Activated naive CD4-positive, alpha-beta T cell treated with anti-CD3 and anti-CD28 coated beads, Interleukin-2, amount 10 ng/mL, durations not matched to agents 7 days and 5 days (primary cell): ENCODE results near the gene SLC25A28.
"Not testable (repeated sequence)": the region's sequence is repeated elsewhere in the genome, so short reads cannot be mapped to it uniquely, and the experiment has no call there.

Experiments used
- CTCF ChIA-PET: fragments of 350-600 bp; sonication (Branson Sonifier 250); formaldehyde crosslinking; loops from one replicate; lab custom pipeline; 2021; ENCODE audit warnings: antibody characterized with exemption; lab: Charles Lee
- DNase-seq: peaks from one replicate; pipeline ENCODE4 v3.0.0-alpha.2; 2020
- H3K27ac Mint-ChIP-seq: one replicate; pipeline ENCODE4 v1.8.0; 2021; ENCODE audit warnings: mild to moderate bottlenecking, moderate library complexity, mixed read lengths
- H3K27me3 Mint-ChIP-seq: one replicate; pipeline ENCODE4 v1.8.0; 2021; ENCODE audit warnings: mild to moderate bottlenecking, mixed read lengths
- H3K36me3 Mint-ChIP-seq: one replicate; pipeline ENCODE4 v1.8.0; 2021; ENCODE audit warnings: mixed read lengths
- H3K4me1 Mint-ChIP-seq: one replicate; pipeline ENCODE4 v1.8.0; 2021; ENCODE audit warnings: mixed read lengths
- H3K4me3 Mint-ChIP-seq: one replicate; pipeline ENCODE4 v1.8.0; 2021; ENCODE audit warnings: mild to moderate bottlenecking, moderate library complexity, mixed read lengths
- H3K9me3 Mint-ChIP-seq: one replicate; pipeline ENCODE4 v1.8.0; 2021; ENCODE audit warnings: mixed read lengths

The SLC25A28 gene

DNA sequence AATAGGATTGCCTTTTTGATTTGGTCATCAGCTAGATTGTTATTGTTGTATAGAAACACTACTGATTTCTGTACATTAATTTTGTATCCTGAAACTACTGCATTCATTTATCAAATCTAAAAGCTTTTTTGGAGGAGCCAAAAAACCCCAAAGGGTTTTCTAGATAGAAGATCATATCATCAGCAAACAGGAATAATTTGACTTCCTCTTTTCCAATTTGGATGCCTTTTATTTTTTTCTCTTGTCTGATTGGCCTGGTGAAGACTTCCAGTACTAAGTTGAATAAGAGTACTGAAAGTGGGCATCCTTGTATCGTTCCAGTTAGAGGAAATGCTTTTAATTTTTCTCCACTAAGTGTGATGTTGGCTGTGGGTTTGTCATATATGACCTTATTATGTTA is 28.5 kb upstream of the SLC25A28 start:
- no peaks in the 10 kb centered on the region for H3K4me1 Mint-ChIP-seq
- no peak overlapping the region for H3K27ac Mint-ChIP-seq
- H3K4me3 Mint-ChIP-seq, result no peak overlapping the region
- DNase-seq, result no peak
- H3K36me3 Mint-ChIP-seq, result no peaks in the 10 kb centered on the region
- CTCF ChIA-PET, result no interaction called here
- no peaks in the 10 kb centered on the region for H3K9me3 Mint-ChIP-seq
- peaks cover 44% of the 10 kb centered on the region for H3K27me3 Mint-ChIP-seq

- no peak for DNase-seq
- Mint-ChIP-seq H3K27ac (no peak overlapping the region), H3K36me3 (no peaks in the 10 kb centered on the region), H3K27me3 (peaks cover 41% of the 10 kb centered on the region), H3K4me3 (no peak overlapping the region), H3K4me1 (no peaks in the 10 kb centered on the region), H3K9me3 (no peaks in the 10 kb centered on the region)
- CTCF ChIA-PET, result interaction anchor here (0.6 kb wide), 1 partner anchor 34 kb away, joined by 4 read pairs; no protein-coding TSS in a partner anchor
These were observed 27.4 kb upstream of the SLC25A28 start for GRCh38 chr10:99647601-99648151.

GRCh38 chr10:99633832-99634231 is 13.6 kb upstream of the SLC25A28 start:
- H3K36me3 Mint-ChIP-seq, result no peaks in the 10 kb centered on the region
- no peak for DNase-seq
- peaks cover 46% of the 10 kb centered on the region for H3K27me3 Mint-ChIP-seq
- no peaks in the 10 kb centered on the region for H3K4me1 Mint-ChIP-seq
- no peak overlapping the region for H3K27ac Mint-ChIP-seq
- H3K9me3 Mint-ChIP-seq, result no peaks in the 10 kb centered on the region
- CTCF ChIA-PET, result no interaction called here
- no peak overlapping the region for H3K4me3 Mint-ChIP-seq

DNA sequence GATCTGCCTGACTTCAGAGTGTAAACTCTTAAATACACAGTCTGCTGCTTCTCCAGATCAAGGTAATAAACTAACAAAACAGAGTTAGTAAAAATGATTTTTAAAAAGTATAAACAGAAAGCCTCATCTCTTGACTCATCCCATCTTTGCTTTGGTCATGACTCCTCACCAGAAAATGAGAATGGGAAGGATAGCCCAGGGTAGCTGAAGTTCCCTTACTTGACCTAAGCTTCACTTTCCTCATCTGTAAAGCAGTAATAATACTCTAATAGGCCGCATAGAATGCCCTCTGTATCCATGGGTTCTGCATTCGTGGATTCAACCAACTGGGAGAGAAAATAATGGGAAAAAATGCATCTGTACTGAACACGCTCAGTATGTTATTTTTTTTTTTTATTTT is 11.3 kb upstream of the SLC25A28 start:
- Mint-ChIP-seq H3K36me3 (no peaks in the 10 kb centered on the region), H3K27me3 (peaks cover 28% of the 10 kb centered on the region), H3K27ac (no peak overlapping the region), H3K9me3 (no peaks in the 10 kb centered on the region), H3K4me1 (no peaks in the 10 kb centered on the region), H3K4me3 (no peak overlapping the region)
- DNase-seq, result no peak
- CTCF ChIA-PET, result interaction anchor here (1.3 to 1.7 kb wide), 2 partner anchors 9 to 80 kb away, joined by 3 to 8 read pairs; no protein-coding TSS in a partner anchor

GRCh38 chr10:99630991-99631390 is 10.8 kb upstream of the SLC25A28 start:
- Mint-ChIP-seq H3K4me3 (no peak overlapping the region), H3K4me1 (no peaks in the 10 kb centered on the region), H3K27ac (no peak overlapping the region), H3K9me3 (no peaks in the 10 kb centered on the region), H3K27me3 (peaks cover 29% of the 10 kb centered on the region), H3K36me3 (no peaks in the 10 kb centered on the region)
- CTCF ChIA-PET, result interaction anchor here (0.9 to 1.9 kb wide), 4 partner anchors 9 to 80 kb away, joined by 3 to 8 read pairs (median 4); no protein-coding TSS in a partner anchor
- no peak for DNase-seq

DNA sequence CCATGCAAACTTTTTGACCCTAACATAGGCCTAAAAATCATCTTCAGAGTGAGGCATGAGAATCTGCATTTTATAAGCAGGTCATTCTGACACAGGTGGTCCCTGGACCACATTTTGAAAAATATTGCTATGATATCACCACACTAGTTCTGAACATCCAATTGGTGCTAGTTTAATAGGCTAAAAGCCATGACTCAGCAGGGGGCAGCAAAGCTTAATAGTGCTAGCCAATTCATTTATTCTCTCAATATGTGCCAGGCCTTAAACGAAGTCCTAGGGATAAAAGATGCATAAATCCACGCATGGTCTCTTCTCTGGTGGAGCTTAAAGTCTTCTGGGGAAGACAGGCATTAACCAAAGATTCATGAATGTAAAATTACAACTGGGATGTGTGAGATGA is 10.2 kb upstream of the SLC25A28 start:
- Mint-ChIP-seq H3K36me3 (no peaks in the 10 kb centered on the region), H3K27ac (no peak overlapping the region), H3K4me1 (no peaks in the 10 kb centered on the region), H3K27me3 (peaks cover 31% of the 10 kb centered on the region), H3K9me3 (no peaks in the 10 kb centered on the region), H3K4me3 (no peak overlapping the region)
- CTCF ChIA-PET, result interaction anchor here (0.9 to 1.9 kb wide), 4 partner anchors 8 to 81 kb away, joined by 3 to 8 read pairs (median 4); no protein-coding TSS in a partner anchor
- peak; percentile 39 for DNase-seq

DNA sequence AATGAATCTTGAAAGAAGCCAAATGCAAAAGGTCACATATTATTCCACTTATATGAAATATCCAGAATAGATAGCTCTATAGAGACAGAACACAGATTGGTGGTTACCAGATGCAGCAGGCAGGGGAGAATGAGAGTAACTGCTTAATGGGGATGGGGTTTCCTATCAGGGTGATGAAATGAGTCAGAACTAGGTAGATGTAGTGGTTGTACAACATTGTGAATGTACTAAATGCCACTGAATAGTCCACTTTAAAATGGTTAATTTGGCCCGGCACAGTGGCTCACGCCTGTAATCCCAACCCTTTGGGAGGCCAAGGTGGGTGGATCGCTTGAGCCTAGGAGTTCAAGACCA is 9.4 kb upstream of the SLC25A28 start:
- H3K36me3 Mint-ChIP-seq, result no peaks in the 10 kb centered on the region
- no peak overlapping the region for H3K27ac Mint-ChIP-seq
- DNase-seq, result no peak
- H3K4me1 Mint-ChIP-seq, result no peaks in the 10 kb centered on the region
- no peaks in the 10 kb centered on the region for H3K9me3 Mint-ChIP-seq
- H3K27me3 Mint-ChIP-seq, result peaks cover 30% of the 10 kb centered on the region
- CTCF ChIA-PET, result interaction anchor here (1.9 kb wide), 1 partner anchor 80 kb away, joined by 5 read pairs; no protein-coding TSS in a partner anchor
- no peak overlapping the region for H3K4me3 Mint-ChIP-seq

GRCh38 chr10:99628923-99629624 is 8.8 kb upstream of the SLC25A28 start:
- CTCF ChIA-PET, result interaction anchor here (1.9 kb wide), 1 partner anchor 80 kb away, joined by 5 read pairs; no protein-coding TSS in a partner anchor
- no peak overlapping the region for H3K27ac Mint-ChIP-seq
- H3K4me1 Mint-ChIP-seq, result peaks cover 1% of the 10 kb centered on the region
- H3K36me3 Mint-ChIP-seq, result no peaks in the 10 kb centered on the region
- H3K9me3 Mint-ChIP-seq, result no peaks in the 10 kb centered on the region
- H3K4me3 Mint-ChIP-seq, result no peak overlapping the region
- H3K27me3 Mint-ChIP-seq, result peaks cover 29% of the 10 kb centered on the region
- DNase-seq, result no peak

GRCh38 chr10:99625124-99625523 is 4.9 kb upstream of the SLC25A28 start:
- peaks cover 22% of the 10 kb centered on the region for H3K4me1 Mint-ChIP-seq
- not testable (repeated sequence) for H3K9me3 Mint-ChIP-seq, H3K36me3 Mint-ChIP-seq, DNase-seq, H3K4me3 Mint-ChIP-seq, H3K27ac Mint-ChIP-seq
- CTCF ChIA-PET, result interaction anchor here (1.2 to 1.7 kb wide), 2 partner anchors 8 to 9 kb away, joined by 4 read pairs; no protein-coding TSS in a partner anchor
- H3K27me3 Mint-ChIP-seq, result peaks cover 22% of the 10 kb centered on the region

GRCh38 chr10:99623919-99624318 is 3.7 kb upstream of the SLC25A28 start:
- Mint-ChIP-seq H3K4me3 (no peak overlapping the region), H3K9me3 (no peaks in the 10 kb centered on the region), H3K36me3 (peaks cover 2% of the 10 kb centered on the region), H3K27me3 (peaks cover 15% of the 10 kb centered on the region), H3K27ac (no peak overlapping the region), H3K4me1 (peaks cover 24% of the 10 kb centered on the region)
- no peak for DNase-seq
- CTCF ChIA-PET, result interaction anchor here (2.0 kb wide), 1 partner anchor 11 kb away, joined by 6 read pairs; no protein-coding TSS in a partner anchor

DNA sequence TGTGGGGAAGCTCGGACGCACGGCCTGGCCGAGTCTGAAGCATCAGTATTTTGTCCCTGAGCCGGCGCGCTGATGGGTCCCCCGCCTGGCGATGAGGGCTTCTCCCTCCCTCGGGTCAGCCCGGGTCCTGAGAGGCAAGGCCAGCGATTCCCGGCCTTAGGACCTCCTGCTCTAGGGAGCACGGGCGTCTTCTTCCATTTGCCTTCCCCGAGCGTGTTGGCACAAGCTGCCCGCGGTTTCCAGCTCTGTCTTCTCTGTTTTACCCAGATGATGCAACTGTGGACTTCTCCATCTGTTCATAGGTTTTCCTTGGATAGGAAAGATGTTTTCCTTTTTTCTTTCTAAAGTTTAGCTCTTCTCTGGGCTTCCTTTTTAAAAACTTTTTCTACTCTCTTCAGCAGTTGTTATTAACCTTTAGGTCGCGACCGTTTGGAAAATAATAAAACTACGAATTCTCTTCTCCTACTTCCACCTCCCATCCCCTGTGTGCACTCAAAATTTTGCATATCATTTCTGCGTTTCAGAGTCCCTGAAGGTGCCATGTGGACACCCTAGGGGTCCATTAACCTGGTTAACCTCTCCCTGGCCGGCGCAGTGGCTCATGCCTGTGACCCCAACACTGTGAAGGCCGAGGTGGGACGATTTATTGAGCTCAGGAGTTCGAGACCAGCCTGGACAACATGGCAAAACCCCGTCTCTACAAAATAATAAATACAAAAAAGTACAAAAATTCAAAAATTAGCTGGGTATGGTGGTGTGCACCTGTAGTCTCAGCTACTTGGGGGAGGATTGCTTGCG is 1.4 kb upstream of the SLC25A28 start:
- H3K27me3 Mint-ChIP-seq, result peaks cover 14% of the 10 kb centered on the region
- H3K27ac Mint-ChIP-seq, result peak overlapping the region; percentile 96
- peaks cover 47% of the 10 kb centered on the region for H3K4me1 Mint-ChIP-seq
- peak overlapping the region; percentile 89 for H3K4me3 Mint-ChIP-seq
- peaks cover 10% of the 10 kb centered on the region for H3K36me3 Mint-ChIP-seq
- CTCF ChIA-PET, result interaction anchor here (0.9 to 2.0 kb wide), 2 partner anchors 9 kb away, joined by 3 to 6 read pairs; no protein-coding TSS in a partner anchor
- DNase-seq, result no peak
- no peaks in the 10 kb centered on the region for H3K9me3 Mint-ChIP-seq

GRCh38 chr10:99620711-99621453 is 643 bp upstream of the SLC25A28 start:
- no peaks in the 10 kb centered on the region for H3K9me3 Mint-ChIP-seq
- peak overlapping the region; percentile 96 for H3K27ac Mint-ChIP-seq
- DNase-seq, result peak; percentile 95
- H3K4me1 Mint-ChIP-seq, result peaks cover 52% of the 10 kb centered on the region
- CTCF ChIA-PET, result interaction anchor here (2.5 kb wide), 1 partner anchor 9 kb away, joined by 9 read pairs; no protein-coding TSS in a partner anchor
- peaks cover 15% of the 10 kb centered on the region for H3K36me3 Mint-ChIP-seq
- peak overlapping the region; percentile 89 for H3K4me3 Mint-ChIP-seq
- peaks cover 9% of the 10 kb centered on the region for H3K27me3 Mint-ChIP-seq

DNA sequence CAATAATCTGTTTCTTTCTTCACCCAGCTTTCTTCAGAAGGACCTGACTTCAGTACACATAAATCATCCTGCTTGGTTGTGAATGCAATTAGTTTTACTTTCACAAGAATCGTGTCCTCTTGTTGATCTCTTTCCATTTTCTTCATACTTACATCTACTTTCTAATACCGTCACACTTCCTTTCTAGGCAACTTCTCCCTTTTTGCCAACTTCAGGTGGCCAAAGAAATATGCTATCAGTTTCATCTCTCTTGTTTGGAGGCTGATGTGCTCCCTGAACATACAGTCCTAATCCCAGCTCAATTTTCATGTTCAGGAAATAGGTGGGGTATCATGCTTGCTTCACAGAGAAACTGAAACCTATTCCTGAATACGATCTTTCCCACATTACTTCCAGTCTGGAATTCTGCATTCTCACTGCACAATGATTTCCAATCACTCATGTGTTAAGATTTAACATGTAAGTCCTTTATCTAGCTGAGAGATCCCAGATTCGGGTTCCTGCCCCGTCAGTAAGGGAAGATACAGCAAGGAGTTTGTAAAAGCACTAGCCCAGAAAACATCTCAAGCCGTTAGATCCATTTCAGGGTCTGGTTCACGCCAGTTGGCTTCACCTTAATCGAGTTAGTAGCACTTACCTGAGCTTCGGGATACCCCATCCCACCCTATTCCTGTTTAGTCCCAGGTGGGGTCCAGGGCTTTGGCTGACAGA is 994 bp downstream of the SLC25A28 start:
- H3K36me3 Mint-ChIP-seq, result peaks cover 21% of the 10 kb centered on the region
- DNase-seq, result peak; percentile 33
- H3K4me1 Mint-ChIP-seq, result peaks cover 59% of the 10 kb centered on the region
- peak overlapping the region; percentile 82 for H3K27ac Mint-ChIP-seq
- CTCF ChIA-PET, result interaction anchor here (1.3 to 2.5 kb wide), 3 partner anchors 8 to 58 kb away, joined by 3 to 9 read pairs (median 3); no protein-coding TSS in a partner anchor
- no peaks in the 10 kb centered on the region for H3K9me3 Mint-ChIP-seq
- H3K27me3 Mint-ChIP-seq, result peaks cover 6% of the 10 kb centered on the region
- H3K4me3 Mint-ChIP-seq, result peak overlapping the region; percentile 72
